GM21447 (cell line): Measurements from ENCODE around the gene ERCC4.

Experiments
- ATAC-seq: cut with Tn5 transposase; IDR thresholded peaks from one replicate; pipeline ENCODE4 v1.9.1; 2021; ENCODE audit not compliant: unreplicated experiment

ERCC4 gene

DNA sequence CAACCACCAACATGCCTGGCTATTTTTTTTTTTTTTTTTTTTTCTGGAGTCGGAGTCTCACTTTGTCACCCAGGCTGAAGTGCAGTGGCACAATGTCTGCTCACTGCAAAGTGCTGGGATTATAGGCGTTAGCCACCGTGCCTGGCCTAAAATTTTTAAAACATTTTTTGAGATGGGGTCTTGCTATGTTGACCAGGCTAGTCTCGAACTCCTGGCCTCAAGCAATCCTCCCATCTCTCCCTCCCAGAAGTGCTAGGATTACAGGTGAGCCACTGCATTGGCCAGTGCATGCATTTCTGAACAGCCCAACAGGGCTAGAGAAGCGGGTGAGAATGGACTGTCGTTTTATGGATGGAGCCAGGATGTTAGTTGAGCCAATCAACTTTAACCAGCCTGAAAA lies 72.4 kb downstream of the ERCC4 start:
- ATAC-seq: no peak

DNA sequence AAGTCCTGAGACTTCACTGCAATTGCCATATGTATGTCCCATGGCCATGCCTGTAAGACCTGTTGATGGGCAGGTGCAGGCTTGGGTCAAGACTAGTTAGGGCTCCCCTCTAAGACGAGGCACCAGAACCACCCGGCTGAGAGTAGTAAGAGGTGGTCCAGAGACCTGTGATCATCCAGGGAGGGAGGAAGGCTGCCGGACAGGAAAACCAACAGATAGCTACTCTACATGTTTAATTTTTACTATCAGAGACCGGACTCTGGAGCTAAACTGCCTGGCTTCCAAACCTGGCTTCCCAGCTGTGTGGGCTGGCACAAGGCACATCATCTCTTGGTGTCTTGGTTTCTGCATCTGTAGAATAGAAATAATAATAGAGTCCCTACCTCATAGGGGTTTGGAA lies 73.0 kb downstream of the ERCC4 start:
- ATAC-seq: no peak

DNA sequence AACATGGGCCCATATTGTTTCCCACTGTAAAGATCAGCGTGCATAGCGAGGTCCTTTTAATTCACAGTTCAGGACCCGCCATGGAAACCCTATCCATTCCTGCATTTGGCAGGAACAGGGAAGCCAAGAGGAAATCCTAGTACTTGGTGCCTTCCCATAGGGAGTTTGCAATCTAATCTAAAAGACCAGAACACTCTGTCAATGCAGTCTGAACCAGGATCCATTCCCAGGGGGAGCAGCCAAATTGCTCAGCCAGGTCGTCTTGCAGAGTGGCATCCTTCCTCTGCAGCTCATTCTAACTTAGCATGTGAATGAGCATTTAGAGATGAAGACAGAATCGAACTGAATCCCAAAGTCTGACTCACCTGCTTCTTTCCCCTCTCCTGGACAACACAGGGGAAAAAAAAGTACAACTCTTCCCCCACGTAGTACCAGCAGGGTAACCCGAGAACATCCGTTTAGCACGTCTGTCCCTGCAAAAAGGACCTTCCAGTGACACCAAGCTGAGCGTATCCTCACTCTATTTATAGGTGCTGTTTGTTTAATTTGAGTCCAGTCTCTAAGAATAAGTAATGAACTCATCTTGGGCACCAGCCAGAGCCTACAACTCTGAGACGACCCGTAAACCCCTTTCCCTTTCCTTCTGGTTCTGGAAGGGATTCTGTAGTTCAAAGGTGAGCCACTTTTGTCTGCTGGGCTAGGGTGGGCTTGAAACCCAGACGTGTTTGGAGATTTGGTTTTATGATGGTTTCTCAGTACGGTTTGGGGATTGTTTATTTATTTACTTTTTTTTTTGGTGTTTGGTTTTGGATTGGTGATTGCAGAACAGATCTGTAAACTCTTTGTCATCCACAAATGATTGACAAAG lies 74.5 kb downstream of the ERCC4 start:
- no peak for ATAC-seq

DNA sequence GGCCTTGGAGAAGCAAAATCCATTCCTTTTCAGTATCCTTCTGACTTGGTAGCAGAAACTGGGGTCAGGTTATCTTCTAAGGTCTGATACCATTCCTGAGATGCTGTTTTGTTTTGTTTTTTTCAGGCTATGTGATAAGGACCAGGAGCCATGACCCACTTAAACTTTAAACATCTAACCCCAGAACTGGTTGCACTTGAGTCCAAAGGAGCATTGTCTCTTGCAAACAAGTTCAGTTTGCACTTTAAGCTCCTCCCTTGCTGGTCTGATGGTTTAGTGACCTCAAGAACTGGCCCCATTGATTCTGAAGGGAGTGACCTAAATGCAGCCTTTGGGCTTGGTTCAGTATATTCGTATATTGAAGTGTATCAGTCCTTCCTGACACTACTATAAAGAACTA lies 75.2 kb downstream of the ERCC4 start:
- no peak for ATAC-seq

DNA sequence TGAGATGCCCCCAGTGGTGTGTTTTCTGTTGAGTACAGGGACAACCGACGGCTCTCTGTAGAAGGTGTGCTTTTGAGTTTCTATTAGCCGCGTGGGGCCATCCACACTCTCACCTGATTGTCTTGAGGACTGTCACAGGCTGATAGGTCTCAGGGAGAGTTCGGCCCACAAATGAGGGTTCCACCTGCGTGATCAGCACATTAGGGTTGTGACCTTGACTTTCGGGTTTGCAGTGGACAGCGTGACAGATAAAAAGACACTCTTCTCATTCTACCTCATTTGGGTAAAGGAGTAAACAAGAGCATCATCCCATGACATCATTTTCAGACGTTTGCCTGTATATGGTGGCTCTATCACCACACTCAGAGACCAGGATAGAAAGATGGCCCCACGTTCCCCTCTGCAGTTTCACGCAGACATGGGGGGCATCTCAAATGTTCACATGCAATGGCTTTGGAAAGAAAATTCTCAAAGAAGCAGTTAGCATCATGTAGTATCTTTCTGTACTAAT lies 76.9 kb downstream of the ERCC4 start:
- no peak for ATAC-seq

DNA sequence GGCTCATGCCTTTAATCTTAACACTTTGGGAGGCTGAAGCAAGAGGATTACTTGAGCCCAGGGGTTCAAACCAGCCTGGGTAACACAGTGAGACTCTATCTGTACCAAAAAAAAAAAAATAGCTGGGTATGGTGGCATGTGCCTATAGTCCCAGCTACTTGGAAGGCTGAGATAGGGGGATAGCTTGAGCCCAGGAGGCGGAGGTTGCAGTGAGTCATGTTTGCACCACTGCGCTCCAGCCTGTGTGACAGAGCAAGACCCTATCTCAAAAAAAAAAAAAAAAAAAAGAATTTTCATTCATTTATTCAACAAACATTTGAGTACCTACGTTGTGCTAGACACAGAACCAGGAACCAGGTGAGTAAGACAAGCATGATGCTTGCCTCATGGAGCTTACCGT lies 77.6 kb downstream of the ERCC4 start:
- ATAC-seq: no peak

DNA sequence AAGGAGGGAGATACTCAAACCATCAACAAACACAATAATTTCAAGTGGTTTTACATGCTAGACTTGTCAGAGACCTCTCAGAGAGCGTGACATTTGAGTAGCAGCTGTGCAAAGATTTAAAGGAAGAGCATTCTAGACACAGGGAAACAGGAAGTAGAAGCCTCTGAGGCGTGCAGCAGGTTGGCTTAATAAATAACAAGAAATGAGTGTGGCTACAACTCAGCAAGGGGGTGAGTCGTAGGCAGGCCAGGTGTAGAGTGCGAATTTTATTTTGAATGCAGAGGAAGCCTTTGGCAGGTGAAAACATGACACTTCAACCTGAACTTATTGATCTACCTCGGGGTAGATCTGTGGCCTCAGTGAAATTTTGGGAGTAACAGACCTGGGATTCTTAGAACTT lies 78.0 kb downstream of the ERCC4 start:
- peak; percentile 94 for ATAC-seq

DNA sequence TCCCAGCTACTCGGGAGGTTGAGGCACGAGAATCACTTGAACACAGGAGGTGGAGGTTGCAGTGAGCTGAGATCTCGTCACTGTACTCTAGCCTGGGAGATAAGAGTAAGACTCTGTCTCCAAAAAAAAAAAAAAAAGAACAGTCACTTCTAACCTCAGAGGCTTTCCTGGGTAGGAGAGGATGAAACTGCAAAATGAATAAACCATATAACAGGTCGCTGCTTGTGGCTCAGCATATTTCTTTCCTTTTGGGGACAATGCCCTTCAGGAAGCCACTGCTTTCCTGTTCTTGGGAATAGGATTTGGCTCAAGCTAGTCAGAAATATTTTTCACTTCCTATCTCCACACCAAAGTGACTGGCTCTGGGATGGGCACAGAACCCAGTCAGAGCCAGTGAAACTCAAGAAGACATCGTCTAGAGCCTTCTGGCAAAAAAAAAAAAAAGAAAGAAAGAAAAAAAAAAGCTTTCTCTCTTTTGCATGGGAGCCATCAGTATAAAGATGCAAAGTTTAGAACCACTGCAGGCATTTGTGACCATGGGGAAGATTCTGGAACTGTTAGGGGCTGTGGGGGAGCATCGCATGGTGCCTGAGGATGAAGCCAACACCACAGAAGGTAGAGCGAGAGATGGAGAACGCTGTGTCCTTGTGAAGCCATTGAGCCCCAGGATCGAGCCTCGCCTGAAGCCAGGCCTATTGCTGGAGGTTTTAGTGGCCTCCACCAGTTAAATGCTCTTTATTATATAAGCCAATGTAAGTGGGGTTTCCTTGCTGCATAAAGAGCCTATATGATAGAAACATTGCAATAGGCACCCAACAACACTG lies 79.3 kb downstream of the ERCC4 start:
- no peak for ATAC-seq

DNA sequence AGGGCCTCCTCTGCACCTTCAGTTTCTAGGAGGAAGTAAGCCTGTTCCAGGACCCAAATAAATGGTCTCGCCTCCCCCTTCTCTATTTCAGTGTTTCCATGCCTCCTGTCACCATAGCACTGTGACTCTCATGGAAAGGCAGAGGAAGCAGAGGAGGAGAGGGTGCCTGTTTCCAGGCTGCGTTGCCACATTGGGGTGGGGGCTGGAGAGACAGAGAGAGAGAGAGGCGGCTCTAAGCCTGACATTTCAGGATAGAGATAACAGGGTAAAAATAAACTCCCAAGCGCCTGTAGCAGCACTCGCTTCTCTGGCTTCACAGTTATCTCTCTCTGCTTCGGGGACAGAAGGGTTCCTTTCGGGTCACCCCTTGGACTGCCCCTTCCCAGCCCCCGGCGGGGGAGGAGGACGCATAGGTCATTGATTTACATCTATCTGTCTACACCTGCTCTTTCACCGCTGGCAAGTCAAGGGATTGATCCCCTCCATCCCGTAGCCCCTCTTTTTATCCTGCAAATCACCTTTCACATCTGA lies 80.0 kb downstream of the ERCC4 start:
- ATAC-seq: no peak

DNA sequence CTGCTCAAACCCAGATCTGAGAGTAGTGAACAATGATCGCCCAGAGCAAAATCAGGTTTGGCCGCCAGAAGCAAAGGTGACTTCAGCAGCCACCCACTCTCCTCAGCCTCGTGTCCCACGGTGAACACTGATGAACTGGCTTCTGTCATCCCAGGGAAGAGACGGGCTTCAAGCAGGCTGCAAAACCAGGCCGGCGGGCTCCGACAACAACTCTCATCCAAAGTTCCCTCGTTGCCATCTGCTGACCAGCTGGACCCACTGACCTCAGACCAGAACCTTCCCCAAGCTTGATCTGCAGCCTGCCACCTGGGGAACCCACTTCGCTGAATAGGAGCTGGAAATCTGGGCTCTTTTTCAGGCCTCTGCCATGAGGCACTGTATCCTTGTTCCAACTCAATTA lies 81.6 kb downstream of the ERCC4 start:
- no peak for ATAC-seq
